ENCODE data around the gene PCSK7.

DNA sequence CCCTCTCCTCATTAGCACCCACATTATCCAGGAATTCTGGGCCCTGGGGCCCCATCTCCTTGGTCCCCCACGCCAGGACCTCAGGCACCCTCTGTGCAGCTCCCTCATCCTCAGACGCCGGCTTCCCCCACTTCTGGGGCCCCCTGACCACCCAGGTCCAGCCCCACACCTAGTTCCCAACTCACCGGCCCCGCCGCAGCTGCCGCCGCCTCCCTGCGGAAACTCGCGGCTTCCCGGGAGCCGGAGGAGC, at the start of gene PCSK7:
- TF ChIP-seq PKNOX1 (IDR thresholded peaks at IDR 0.05) (no peak), FOXM1 (IDR thresholded peaks at IDR 0.05; ENCODE audit: borderline replicate concordance) (no peak), TARDBP (IDR thresholded peaks at IDR 0.05) (no peak), FOXK2 (IDR thresholded peaks at IDR 0.05) (no peak), SUZ12 (IDR thresholded peaks at IDR 0.05) (no peak), L3MBTL2 (conservative IDR thresholded peaks at IDR 0.05) (no peak), SP1 (IDR thresholded peaks at IDR 0.05) (no peak), LEF1 (IDR thresholded peaks at IDR 0.05; ENCODE audit: borderline replicate concordance) (no peak)
